A549 (cell line): ENCODE data around the gene TLCD4. TPM values are rescaled to one million over a fixed set of nuclear protein-coding genes. Genes with fewer than 3 reads are reported as not detected.
A peak's percentile ranks its signal among the peaks of the same experiment; 100 is the strongest.

Experiments used
- ATAC-seq, 2 experiments: fragments of 200-7000 bp in 1 of 2; fragments of >200 bp in 1 of 2; cut with Nextera tagmentation in 1 of 2; cut with Tn5 transposase in 1 of 2; 3 replicates each; pipeline versions ENCODE4 v1.8.0 to v1.9.1; 2018 to 2020; ENCODE audit warnings: mild to moderate bottlenecking in 1 of 2, moderate library complexity in 1 of 2
- CTCF ChIA-PET: fragments of 300-600 bp; sonication (Branson Sonifier 250); formaldehyde crosslinking; extraction: SDS; loops from one replicate; lab custom pipeline; 2021; ENCODE audit warnings: antibody characterized with exemption, inconsistent platforms; lab: Yijun Ruan, JAX
- POLR2A ChIA-PET: fragments of 350-600 bp; formaldehyde crosslinking; extraction: SDS; loops from one replicate; lab custom pipeline; 2021; ENCODE audit warnings: antibody characterized with exemption, inconsistent platforms; lab: Yijun Ruan, JAX
- DNase-seq, 2 experiments: peaks; one replicate each; pipeline versions ENCODE4 v3.0.0 to v3.0.0-alpha.2; 2011 to 2016; ENCODE audit warnings: low read depth in 1 of 2, low spot score in 1 of 2
- FAIRE-seq: peaks from 2 replicates; lab custom pipeline; 2011; peaks lifted over from hg19 to GRCh38; lab: Jason Lieb, UNC
- H3K27ac ChIP-seq, 2 experiments: fragments of >200 bp; sonication (Bioruptor Twin); formaldehyde crosslinking; 3 replicates each; pipeline ENCODE4 v1.5.1; 2016 to 2017
- H3K4me1 ChIP-seq: fragments of >200 bp; sonication (Bioruptor Twin); formaldehyde crosslinking; 3 replicates; pipeline ENCODE4 v1.6.1; 2016
- H3K4me2 ChIP-seq: fragments of >200 bp; sonication (Bioruptor Twin); formaldehyde crosslinking; 3 replicates; pipeline ENCODE4 v1.6.1; 2016
- H3K4me3 ChIP-seq: fragments of >200 bp; sonication (Bioruptor Twin); formaldehyde crosslinking; 3 replicates; pipeline ENCODE4 v1.5.1; 2016
- H3K9me3 ChIP-seq: fragments of >200 bp; sonication (Bioruptor Twin); formaldehyde crosslinking; 3 replicates; pipeline ENCODE4 v1.6.1; 2016
- BHLHE40 ChIP-seq: IDR thresholded peaks from 2 replicates; pipeline ENCODE4 v1.6.1; 2012; ENCODE audit warnings: low read depth, low read length, inconsistent platforms
- CBX2 ChIP-seq: fragments of 200-600 bp; sonication (generic); IDR thresholded peaks from 2 replicates; pipeline ENCODE4 v1.6.1; 2016; ENCODE audit warnings: low read depth, mild to moderate bottlenecking, borderline replicate concordance
- CBX8 ChIP-seq: fragments of 200-600 bp; sonication (generic); IDR thresholded peaks from 2 replicates; pipeline ENCODE4 v1.6.1; 2016
- ELK1 ChIP-seq: fragments of 150-350 bp; IDR thresholded peaks from 2 replicates; pipeline ENCODE4 v1.6.1; 2014; ENCODE audit warnings: low read depth, mild to moderate bottlenecking, low read length
- EP300 ChIP-seq, 2 experiments: fragments of >200 bp; sonication (Bioruptor Twin); formaldehyde crosslinking; IDR thresholded peaks; 2 replicates in 1 of 2; 3 replicates in 1 of 2; pipeline ENCODE4 v1.6.1; 2016 to 2017
- FOSB ChIP-seq: fragments of 250-450 bp; sonication (Bioruptor Pico); IDR thresholded peaks from 2 replicates; pipeline ENCODE4 v1.5.0; 2020; ENCODE audit warnings: mild to moderate bottlenecking, moderate library complexity
- HOXA7 ChIP-seq: fragments of 250-450 bp; sonication (Bioruptor Pico); IDR thresholded peaks from 2 replicates; pipeline ENCODE4 v1.5.0; 2020; ENCODE audit warnings: mild to moderate bottlenecking, moderate library complexity
- KDM5A ChIP-seq: fragments of 200-600 bp; sonication (generic); IDR thresholded peaks from 2 replicates; pipeline ENCODE4 v1.6.1; 2016; ENCODE audit warnings: antibody characterized with exemption, mild to moderate bottlenecking
- MAZ ChIP-seq: fragments of 150-350 bp; IDR thresholded peaks from 2 replicates; pipeline ENCODE4 v1.6.1; 2014; ENCODE audit warnings: antibody characterized with exemption, low read depth, low read length, borderline replicate concordance
- POLR2A ChIP-seq: IDR thresholded peaks from 2 replicates; pipeline ENCODE4 v1.6.1; 2012; ENCODE audit warnings: mild to moderate bottlenecking, low read length
- REST ChIP-seq: fragments of 200-600 bp; sonication (generic); IDR thresholded peaks from 2 replicates; pipeline ENCODE4 v1.6.1; 2016; ENCODE audit warnings: antibody characterized with exemption, mild to moderate bottlenecking, moderate library complexity
- RNF2 ChIP-seq: fragments of 200-600 bp; sonication (generic); IDR thresholded peaks from 2 replicates; pipeline ENCODE4 v1.6.1; 2016; ENCODE audit warnings: low read depth, mild to moderate bottlenecking, antibody characterized with exemption, moderate library complexity, borderline replicate concordance
- SMC3 ChIP-seq: fragments of >200 bp; sonication (Bioruptor Twin); formaldehyde crosslinking; IDR thresholded peaks from 3 replicates; pipeline ENCODE4 v1.6.1; 2018; ENCODE audit warnings: inconsistent platforms
- WGBS: methylation state at CpG from one replicate; pipeline ENCODE4 v1.1.6; 2017; ENCODE audit errors: missing lambda C conversion rate; 5-methylcytosine and 5-hydroxymethylcytosine counted together
- polyA plus RNA-seq, 4 experiments: library from polyadenylated mRNA; depleted of rRNA in 3 of 4; stranded (reverse); fragments of >200 nt; fragmentation: RNase III in 1 of 4; extraction: RNeasy Plus Mini Kit Qiagen cat#74134 plus additional on column Dnase treatment in 1 of 4; gene quantifications; 2 replicates in 3 of 4; 3 replicates in 1 of 4; pipeline ENCODE4 v1.2.3, GENCODE V29; 2011 to 2017
- TF ChIP-seq, protein P1 (sequence below): fragments of >200 bp; sonication (Bioruptor Twin); formaldehyde crosslinking; IDR thresholded peaks from 3 replicates; pipeline ENCODE4 v1.6.1; 2016
- TF ChIP-seq, protein P2 (sequence below): IDR thresholded peaks from 2 replicates; pipeline ENCODE4 v1.6.1; 2012; ENCODE audit warnings: low read depth, borderline replicate concordance

TLCD4 gene
- polyA plus RNA-seq, 2 of the 4 experiments (the other 2 are of a cell fraction): 14.2 to 24.1 TPM

GRCh38 chr1:95069710-95070093, 47.5 kb upstream of the TLCD4 start:
- Histone ChIP-seq H3K27ac (peak overlapping the region; percentile 68 to 79), H3K4me1 (peaks cover 27% of the 10 kb centered on the region), H3K9me3 (no peaks in the 10 kb centered on the region)
- WGBS: 87% methylated on average over 5 of the region's 5 CpGs
- no peak for DNase-seq
- no peak for ATAC-seq
- FAIRE-seq: no peak
- ChIA-PET CTCF (no interaction called here), POLR2A (no interaction called here)
- TF ChIP-seq EP300 (IDR thresholded peaks at IDR 0.05): no peak
- TF ChIP-seq, all 56 proteins: peak for 0
- H3K4me3 ChIP-seq: no peak overlapping the region
- peak overlapping the region; percentile 65 for H3K4me2 ChIP-seq

- Histone ChIP-seq H3K27ac (peak overlapping the region; percentile 98 to 100; a peak in 5 of 6 replicates), H3K9me3 (no peaks in the 10 kb centered on the region), H3K4me3 (peak overlapping the region; percentile 62), H3K4me2 (peak overlapping the region; percentile 69), H3K4me1 (peaks cover 27% of the 10 kb centered on the region)
- TF ChIP-seq, protein P1, sequence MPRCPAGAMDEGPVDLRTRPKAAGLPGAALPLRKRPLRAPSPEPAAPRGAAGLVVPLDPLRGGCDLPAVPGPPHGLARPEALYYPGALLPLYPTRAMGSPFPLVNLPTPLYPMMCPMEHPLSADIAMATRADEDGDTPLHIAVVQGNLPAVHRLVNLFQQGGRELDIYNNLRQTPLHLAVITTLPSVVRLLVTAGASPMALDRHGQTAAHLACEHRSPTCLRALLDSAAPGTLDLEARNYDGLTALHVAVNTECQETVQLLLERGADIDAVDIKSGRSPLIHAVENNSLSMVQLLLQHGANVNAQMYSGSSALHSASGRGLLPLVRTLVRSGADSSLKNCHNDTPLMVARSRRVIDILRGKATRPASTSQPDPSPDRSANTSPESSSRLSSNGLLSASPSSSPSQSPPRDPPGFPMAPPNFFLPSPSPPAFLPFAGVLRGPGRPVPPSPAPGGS: no peak
- TF ChIP-seq CBX8 (no peak), MAZ (no peak)
- ATAC-seq (no peak), FAIRE-seq (no peak), DNase-seq (no peak)
- ChIA-PET CTCF (interaction anchor here (1.2 kb wide), 1 partner anchor 46 kb away, joined by 4 read pairs; the partner anchor contains the start of gene TLCD4), POLR2A (no interaction called here)
- 77% methylated on average over 2 of the region's 2 CpGs for WGBS
These were observed 45.6 kb upstream of the TLCD4 start for GRCh38 chr1:95071539-95071938.

DNA sequence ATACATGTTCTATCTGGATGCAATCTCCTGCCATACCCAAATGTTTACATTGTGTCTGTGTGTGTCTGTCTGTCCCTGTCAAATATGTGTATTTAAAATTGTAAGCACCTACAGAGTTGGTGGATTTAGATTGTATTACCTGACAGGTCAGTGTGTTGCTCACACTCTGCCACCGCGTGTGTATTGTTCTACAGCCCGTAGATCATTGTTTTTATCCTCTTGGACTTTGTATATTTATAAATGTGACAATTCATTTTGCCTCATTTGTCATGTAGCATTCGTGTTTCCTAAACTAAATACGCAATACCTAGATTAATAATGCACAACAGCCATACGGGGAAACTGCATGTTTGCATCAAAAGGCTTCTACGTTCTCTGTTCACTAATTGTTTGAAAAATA, 45.0 kb upstream of the TLCD4 start:
- Histone ChIP-seq H3K9me3 (no peaks in the 10 kb centered on the region), H3K4me2 (peak overlapping the region; percentile 69), H3K4me3 (peak overlapping the region; percentile 62), H3K27ac (peak overlapping the region; percentile 98 to 100), H3K4me1 (peaks cover 27% of the 10 kb centered on the region)
- 2% methylated on average over 7 of the region's 7 CpGs for WGBS
- CTCF ChIA-PET: interaction anchor here (1.2 kb wide), 1 partner anchor 45 kb away, joined by 4 read pairs; the partner anchor contains the start of gene TLCD4
- FAIRE-seq (no peak), DNase-seq (no peak), ATAC-seq (no peak)
- no peak for TF ChIP-seq POLR2A
- TF ChIP-seq SMC3: no peak
- no peak for TF ChIP-seq RNF2
- no peak for TF ChIP-seq FOSB (CRISPR knock-in tag)
- TF ChIP-seq ELK1: no peak
- no peak for TF ChIP-seq REST
- no peak for TF ChIP-seq HOXA7 (CRISPR knock-in tag)
- TF ChIP-seq CBX2: no peak
- no peak for TF ChIP-seq KDM5A
- no peak for TF ChIP-seq BHLHE40
- TF ChIP-seq, protein P2, sequence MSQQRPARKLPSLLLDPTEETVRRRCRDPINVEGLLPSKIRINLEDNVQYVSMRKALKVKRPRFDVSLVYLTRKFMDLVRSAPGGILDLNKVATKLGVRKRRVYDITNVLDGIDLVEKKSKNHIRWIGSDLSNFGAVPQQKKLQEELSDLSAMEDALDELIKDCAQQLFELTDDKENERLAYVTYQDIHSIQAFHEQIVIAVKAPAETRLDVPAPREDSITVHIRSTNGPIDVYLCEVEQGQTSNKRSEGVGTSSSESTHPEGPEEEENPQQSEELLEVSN: no peak
- POLR2A ChIA-PET: interaction anchor here (1.8 kb wide), 1 partner anchor 162 kb away, joined by 31 read pairs; the partner anchor contains the start of gene RWDD3
